ENCODE data around the gene ITIH4. TPM values are rescaled to one million over a fixed set of nuclear protein-coding genes. Genes with fewer than 3 reads are reported as not detected.

The ITIH4 gene
- total and polyA plus RNA-seq, 2 of the 13 experiments (the other 11 are each of a cell fraction or from before 2014, with no cell fraction given): 2.7 to 5.3 TPM

DNA sequence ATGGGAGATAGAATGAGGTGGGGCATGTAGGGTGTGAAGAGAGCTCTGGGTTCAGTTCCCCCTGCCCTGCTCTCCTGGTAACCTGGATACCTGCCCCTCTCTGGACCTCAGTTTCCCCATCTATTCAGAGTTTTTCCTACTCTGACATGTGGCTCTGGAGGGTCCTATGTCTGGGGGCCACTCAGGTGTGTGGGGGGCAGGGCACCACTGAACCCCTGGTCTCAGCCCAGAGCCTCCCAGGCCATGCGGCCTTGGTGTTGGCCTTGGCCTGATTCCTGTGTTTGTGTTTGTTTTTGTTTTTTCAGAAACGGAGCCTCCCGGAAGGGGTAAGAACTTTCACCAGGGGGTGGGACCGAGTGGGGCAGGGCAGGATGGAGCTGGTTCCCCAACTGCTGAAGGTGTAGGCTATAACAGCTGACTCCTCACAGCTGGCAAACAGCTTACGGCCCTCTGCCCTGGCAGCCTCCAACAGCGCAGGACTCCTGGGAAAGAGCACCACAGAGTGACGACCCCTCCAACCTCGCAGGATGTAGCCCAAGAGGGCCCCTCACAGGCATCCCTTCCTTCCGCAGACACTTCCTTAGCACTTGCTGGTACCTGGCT, 35.1 kb downstream of the ITIH4 start (continued):
- TF ChIP-seq ZNF468 (CRISPR knock-in tag; IDR thresholded peaks at IDR 0.05) (no peak), HDAC2 (CRISPR knock-in tag; IDR thresholded peaks at IDR 0.05) (peak; percentile 86), NPAS2 (CRISPR knock-in tag; IDR thresholded peaks at IDR 0.05; ENCODE audit: borderline replicate concordance) (no peak), ADNP (CRISPR knock-in tag; IDR thresholded peaks at IDR 0.05) (no peak), FOXK2 (IDR thresholded peaks at IDR 0.05) (no peak), GATAD1 (CRISPR knock-in tag; IDR thresholded peaks at IDR 0.05) (peak; percentile 58; the same call in 1 of the 2 replicates), BORCS8-MEF2B (CRISPR knock-in tag; IDR thresholded peaks at IDR 0.05) (no peak; the same call in 1 of the 2 replicates), JUN (CRISPR knock-in tag; IDR thresholded peaks at IDR 0.05) (no peak), ZSCAN25 (CRISPR knock-in tag; IDR thresholded peaks at IDR 0.05) (peak; percentile 34; the same call in 1 of the 2 replicates)
- TF ChIP-seq, protein P1, sequence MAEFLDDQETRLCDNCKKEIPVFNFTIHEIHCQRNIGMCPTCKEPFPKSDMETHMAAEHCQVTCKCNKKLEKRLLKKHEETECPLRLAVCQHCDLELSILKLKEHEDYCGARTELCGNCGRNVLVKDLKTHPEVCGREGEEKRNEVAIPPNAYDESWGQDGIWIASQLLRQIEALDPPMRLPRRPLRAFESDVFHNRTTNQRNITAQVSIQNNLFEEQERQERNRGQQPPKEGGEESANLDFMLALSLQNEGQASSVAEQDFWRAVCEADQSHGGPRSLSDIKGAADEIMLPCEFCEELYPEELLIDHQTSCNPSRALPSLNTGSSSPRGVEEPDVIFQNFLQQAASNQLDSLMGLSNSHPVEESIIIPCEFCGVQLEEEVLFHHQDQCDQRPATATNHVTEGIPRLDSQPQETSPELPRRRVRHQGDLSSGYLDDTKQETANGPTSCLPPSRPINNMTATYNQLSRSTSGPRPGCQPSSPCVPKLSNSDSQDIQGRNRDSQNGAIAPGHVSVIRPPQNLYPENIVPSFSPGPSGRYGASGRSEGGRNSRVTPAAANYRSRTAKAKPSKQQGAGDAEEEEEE (CRISPR knock-in tag; IDR thresholded peaks at IDR 0.05; ENCODE audit: borderline replicate concordance): no peak
- TF ChIP-seq, protein P2, sequence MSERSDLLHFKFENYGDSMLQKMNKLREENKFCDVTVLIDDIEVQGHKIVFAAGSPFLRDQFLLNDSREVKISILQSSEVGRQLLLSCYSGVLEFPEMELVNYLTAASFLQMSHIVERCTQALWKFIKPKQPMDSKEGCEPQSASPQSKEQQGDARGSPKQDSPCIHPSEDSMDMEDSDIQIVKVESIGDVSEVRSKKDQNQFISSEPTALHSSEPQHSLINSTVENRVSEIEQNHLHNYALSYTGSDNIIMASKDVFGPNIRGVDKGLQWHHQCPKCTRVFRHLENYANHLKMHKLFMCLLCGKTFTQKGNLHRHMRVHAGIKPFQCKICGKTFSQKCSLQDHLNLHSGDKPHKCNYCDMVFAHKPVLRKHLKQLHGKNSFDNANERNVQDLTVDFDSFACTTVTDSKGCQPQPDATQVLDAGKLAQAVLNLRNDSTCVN (CRISPR knock-in tag; IDR thresholded peaks at IDR 0.05; ENCODE audit: borderline replicate concordance): 0 out of 2 replicates have a peak, but pooled peaks have one; percentile 41
- TF ChIP-seq, protein P3, sequence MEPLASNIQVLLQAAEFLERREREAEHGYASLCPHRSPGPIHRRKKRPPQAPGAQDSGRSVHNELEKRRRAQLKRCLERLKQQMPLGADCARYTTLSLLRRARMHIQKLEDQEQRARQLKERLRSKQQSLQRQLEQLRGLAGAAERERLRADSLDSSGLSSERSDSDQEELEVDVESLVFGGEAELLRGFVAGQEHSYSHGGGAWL (CRISPR knock-in tag; IDR thresholded peaks at IDR 0.05): peak; percentile 24; the same call in 1 of the 2 replicates
- TF ChIP-seq, protein P4, sequence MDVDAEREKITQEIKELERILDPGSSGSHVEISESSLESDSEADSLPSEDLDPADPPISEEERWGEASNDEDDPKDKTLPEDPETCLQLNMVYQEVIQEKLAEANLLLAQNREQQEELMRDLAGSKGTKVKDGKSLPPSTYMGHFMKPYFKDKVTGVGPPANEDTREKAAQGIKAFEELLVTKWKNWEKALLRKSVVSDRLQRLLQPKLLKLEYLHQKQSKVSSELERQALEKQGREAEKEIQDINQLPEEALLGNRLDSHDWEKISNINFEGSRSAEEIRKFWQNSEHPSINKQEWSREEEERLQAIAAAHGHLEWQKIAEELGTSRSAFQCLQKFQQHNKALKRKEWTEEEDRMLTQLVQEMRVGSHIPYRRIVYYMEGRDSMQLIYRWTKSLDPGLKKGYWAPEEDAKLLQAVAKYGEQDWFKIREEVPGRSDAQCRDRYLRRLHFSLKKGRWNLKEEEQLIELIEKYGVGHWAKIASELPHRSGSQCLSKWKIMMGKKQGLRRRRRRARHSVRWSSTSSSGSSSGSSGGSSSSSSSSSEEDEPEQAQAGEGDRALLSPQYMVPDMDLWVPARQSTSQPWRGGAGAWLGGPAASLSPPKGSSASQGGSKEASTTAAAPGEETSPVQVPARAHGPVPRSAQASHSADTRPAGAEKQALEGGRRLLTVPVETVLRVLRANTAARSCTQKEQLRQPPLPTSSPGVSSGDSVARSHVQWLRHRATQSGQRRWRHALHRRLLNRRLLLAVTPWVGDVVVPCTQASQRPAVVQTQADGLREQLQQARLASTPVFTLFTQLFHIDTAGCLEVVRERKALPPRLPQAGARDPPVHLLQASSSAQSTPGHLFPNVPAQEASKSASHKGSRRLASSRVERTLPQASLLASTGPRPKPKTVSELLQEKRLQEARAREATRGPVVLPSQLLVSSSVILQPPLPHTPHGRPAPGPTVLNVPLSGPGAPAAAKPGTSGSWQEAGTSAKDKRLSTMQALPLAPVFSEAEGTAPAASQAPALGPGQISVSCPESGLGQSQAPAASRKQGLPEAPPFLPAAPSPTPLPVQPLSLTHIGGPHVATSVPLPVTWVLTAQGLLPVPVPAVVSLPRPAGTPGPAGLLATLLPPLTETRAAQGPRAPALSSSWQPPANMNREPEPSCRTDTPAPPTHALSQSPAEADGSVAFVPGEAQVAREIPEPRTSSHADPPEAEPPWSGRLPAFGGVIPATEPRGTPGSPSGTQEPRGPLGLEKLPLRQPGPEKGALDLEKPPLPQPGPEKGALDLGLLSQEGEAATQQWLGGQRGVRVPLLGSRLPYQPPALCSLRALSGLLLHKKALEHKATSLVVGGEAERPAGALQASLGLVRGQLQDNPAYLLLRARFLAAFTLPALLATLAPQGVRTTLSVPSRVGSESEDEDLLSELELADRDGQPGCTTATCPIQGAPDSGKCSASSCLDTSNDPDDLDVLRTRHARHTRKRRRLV (CRISPR knock-in tag; IDR thresholded peaks at IDR 0.05): no peak; the same call in 1 of the 2 replicates
- TF ChIP-seq, protein P5, sequence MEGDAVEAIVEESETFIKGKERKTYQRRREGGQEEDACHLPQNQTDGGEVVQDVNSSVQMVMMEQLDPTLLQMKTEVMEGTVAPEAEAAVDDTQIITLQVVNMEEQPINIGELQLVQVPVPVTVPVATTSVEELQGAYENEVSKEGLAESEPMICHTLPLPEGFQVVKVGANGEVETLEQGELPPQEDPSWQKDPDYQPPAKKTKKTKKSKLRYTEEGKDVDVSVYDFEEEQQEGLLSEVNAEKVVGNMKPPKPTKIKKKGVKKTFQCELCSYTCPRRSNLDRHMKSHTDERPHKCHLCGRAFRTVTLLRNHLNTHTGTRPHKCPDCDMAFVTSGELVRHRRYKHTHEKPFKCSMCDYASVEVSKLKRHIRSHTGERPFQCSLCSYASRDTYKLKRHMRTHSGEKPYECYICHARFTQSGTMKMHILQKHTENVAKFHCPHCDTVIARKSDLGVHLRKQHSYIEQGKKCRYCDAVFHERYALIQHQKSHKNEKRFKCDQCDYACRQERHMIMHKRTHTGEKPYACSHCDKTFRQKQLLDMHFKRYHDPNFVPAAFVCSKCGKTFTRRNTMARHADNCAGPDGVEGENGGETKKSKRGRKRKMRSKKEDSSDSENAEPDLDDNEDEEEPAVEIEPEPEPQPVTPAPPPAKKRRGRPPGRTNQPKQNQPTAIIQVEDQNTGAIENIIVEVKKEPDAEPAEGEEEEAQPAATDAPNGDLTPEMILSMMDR (CRISPR knock-in tag; IDR thresholded peaks at IDR 0.05): no peak
- TF ChIP-seq, protein P6, sequence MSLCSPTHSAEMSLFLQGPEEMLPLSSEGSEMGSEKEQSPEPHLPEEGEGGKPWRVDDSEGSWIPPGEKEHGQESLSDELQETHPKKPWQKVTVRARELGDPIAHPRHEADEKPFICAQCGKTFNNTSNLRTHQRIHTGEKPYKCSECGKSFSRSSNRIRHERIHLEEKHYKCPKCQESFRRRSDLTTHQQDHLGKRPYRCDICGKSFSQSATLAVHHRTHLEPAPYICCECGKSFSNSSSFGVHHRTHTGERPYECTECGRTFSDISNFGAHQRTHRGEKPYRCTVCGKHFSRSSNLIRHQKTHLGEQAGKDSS (CRISPR knock-in tag; IDR thresholded peaks at IDR 0.05; ENCODE audit: borderline replicate concordance, low read depth): no peak; the same call in 1 of the 2 replicates

Data from HepG2 (cell line).